ENCODE results near the gene ITPR1.

ITPR1 gene

GRCh38 chr3:4882548-4882947 lies 389.4 kb downstream of the ITPR1 start:
- no peak overlapping the region for H3K4me3 ChIP-seq (replicated peaks in 1 of 2; ENCODE audit: low read depth in 2 of 2, low read length in 2 of 2)
- TF ChIP-seq, protein P1, sequence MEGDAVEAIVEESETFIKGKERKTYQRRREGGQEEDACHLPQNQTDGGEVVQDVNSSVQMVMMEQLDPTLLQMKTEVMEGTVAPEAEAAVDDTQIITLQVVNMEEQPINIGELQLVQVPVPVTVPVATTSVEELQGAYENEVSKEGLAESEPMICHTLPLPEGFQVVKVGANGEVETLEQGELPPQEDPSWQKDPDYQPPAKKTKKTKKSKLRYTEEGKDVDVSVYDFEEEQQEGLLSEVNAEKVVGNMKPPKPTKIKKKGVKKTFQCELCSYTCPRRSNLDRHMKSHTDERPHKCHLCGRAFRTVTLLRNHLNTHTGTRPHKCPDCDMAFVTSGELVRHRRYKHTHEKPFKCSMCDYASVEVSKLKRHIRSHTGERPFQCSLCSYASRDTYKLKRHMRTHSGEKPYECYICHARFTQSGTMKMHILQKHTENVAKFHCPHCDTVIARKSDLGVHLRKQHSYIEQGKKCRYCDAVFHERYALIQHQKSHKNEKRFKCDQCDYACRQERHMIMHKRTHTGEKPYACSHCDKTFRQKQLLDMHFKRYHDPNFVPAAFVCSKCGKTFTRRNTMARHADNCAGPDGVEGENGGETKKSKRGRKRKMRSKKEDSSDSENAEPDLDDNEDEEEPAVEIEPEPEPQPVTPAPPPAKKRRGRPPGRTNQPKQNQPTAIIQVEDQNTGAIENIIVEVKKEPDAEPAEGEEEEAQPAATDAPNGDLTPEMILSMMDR (IDR thresholded peaks at IDR 0.05; ENCODE audit: low read depth, low read length): no peak
- DNase-seq (ENCODE audit: low read depth in 2 of 2): no peak

GRCh38 chr3:4883011-4883410 lies 389.9 kb downstream of the ITPR1 start:
- TF ChIP-seq, protein P1 (IDR thresholded peaks at IDR 0.05; ENCODE audit: low read depth, low read length): no peak
- H3K4me3 ChIP-seq (replicated peaks in 1 of 2; ENCODE audit: low read depth in 2 of 2, low read length in 2 of 2): no peak overlapping the region
- DNase-seq (ENCODE audit: low read depth in 2 of 2): no peak

GRCh38 chr3:4884888-4885287 lies 391.7 kb downstream of the ITPR1 start:
- H3K4me3 ChIP-seq (replicated peaks in 1 of 2; ENCODE audit: low read depth in 2 of 2, low read length in 2 of 2): no peak overlapping the region
- TF ChIP-seq, protein P1 (IDR thresholded peaks at IDR 0.05; ENCODE audit: low read depth, low read length): no peak
- DNase-seq (ENCODE audit: low read depth in 2 of 2): no peak

GRCh38 chr3:4885316-4885715 lies 392.2 kb downstream of the ITPR1 start:
- DNase-seq (ENCODE audit: low read depth in 2 of 2): peak; percentile 68 to 75
- TF ChIP-seq, protein P1 (IDR thresholded peaks at IDR 0.05; ENCODE audit: low read depth, low read length): peak; percentile 19
- no peak overlapping the region for H3K4me3 ChIP-seq (replicated peaks in 1 of 2; ENCODE audit: low read depth in 2 of 2, low read length in 2 of 2)

GRCh38 chr3:4886448-4886847 lies 393.3 kb downstream of the ITPR1 start:
- DNase-seq (ENCODE audit: low read depth in 2 of 2): no peak
- H3K4me3 ChIP-seq (replicated peaks in 1 of 2; ENCODE audit: low read depth in 2 of 2, low read length in 2 of 2): no peak overlapping the region
- TF ChIP-seq, protein P1 (IDR thresholded peaks at IDR 0.05; ENCODE audit: low read depth, low read length): no peak

- DNase-seq (ENCODE audit: low read depth in 2 of 2): no peak
- TF ChIP-seq, protein P1 (IDR thresholded peaks at IDR 0.05; ENCODE audit: low read depth, low read length): no peak
- no peak overlapping the region for H3K4me3 ChIP-seq (replicated peaks in 1 of 2; ENCODE audit: low read depth in 2 of 2, low read length in 2 of 2)
Observed at GRCh38 chr3:4887177-4887576, 394.0 kb downstream of the ITPR1 start.

Data from cardiac fibroblast (primary cell).